GM21423 (cell line): ENCODE measurements around the gene BSN.
"Not testable (repeated sequence)": the region's sequence is repeated elsewhere in the genome, so short reads cannot be mapped to it uniquely, and the experiment has no call there.

Experiments
- ATAC-seq: cut with Tn5 transposase; IDR thresholded peaks from one replicate; pipeline ENCODE4 v1.9.1; 2021; ENCODE audit warnings: mild to moderate bottlenecking, moderate library complexity; ENCODE audit not compliant: unreplicated experiment

Gene BSN

GRCh38 chr3:49671291-49672288 lies 117.3 kb downstream of the BSN start:
- no peak for ATAC-seq

GRCh38 chr3:49673121-49673714 lies 118.9 kb downstream of the BSN start:
- ATAC-seq = no peak

GRCh38 chr3:49673715-49674496 lies 119.6 kb downstream of the BSN start, which contains the start of gene APEH:
TSS of gene APEH (plus strand) at chr3:49674351. CDS start at chr3:49674402, 51 bp downstream.
- ATAC-seq = peak; percentile 78

GRCh38 chr3:49674497-49674983 lies 120.3 kb downstream of the BSN start:
- ATAC-seq = peak; percentile 21

- ATAC-seq = no peak
Observed at GRCh38 chr3:49675912-49676311, 121.6 kb downstream of the BSN start.

GRCh38 chr3:49680493-49681231 lies 126.4 kb downstream of the BSN start:
- ATAC-seq = no peak

- ATAC-seq = no peak
Observed at GRCh38 chr3:49681232-49681522, 126.9 kb downstream of the BSN start.

GRCh38 chr3:49681543-49681942 lies 127.3 kb downstream of the BSN start:
- no peak for ATAC-seq

GRCh38 chr3:49683162-49683561 lies 128.9 kb downstream of the BSN start:
- no peak for ATAC-seq

- not testable (repeated sequence) for ATAC-seq
Observed at GRCh38 chr3:49684453-49684852, 130.2 kb downstream of the BSN start.

- ATAC-seq = not testable (repeated sequence)
Observed at GRCh38 chr3:49685103-49685502, 130.8 kb downstream of the BSN start.

- not testable (repeated sequence) for ATAC-seq
Observed at GRCh38 chr3:49685846-49686245, 131.6 kb downstream of the BSN start.

- not testable (repeated sequence) for ATAC-seq
Observed at GRCh38 chr3:49686346-49686745, 132.1 kb downstream of the BSN start.

- ATAC-seq = not testable (repeated sequence)
Observed at GRCh38 chr3:49686769-49687423, 132.6 kb downstream of the BSN start.

- not testable (repeated sequence) for ATAC-seq
Observed at GRCh38 chr3:49687424-49687795, 133.1 kb downstream of the BSN start.

GRCh38 chr3:49688338-49689045 lies 134.2 kb downstream of the BSN start:
- ATAC-seq = not testable (repeated sequence)

- peak; percentile 66 for ATAC-seq
Observed at GRCh38 chr3:49689046-49689907, 135.0 kb downstream of the BSN start, which contains the start of the genes MST1 and RNF123. TSS of gene MST1 (minus strand) at chr3:49689474. CDS start at chr3:49688691, 783 bp downstream. TSS of gene RNF123 (plus strand) at chr3:49689557. CDS start at chr3:49691166, 1,609 bp downstream.
